SKM-1 treated with dmso at 0.1 percent for 144 hours (cell line): ENCODE measurements around the gene GUCA2B.

Experiments used
- DNase-seq: peaks from one replicate; lab custom pipeline; 2025; ENCODE audit not compliant: unreplicated experiment; lab: John Stamatoyannopoulos, UW

Gene GUCA2B

DNA sequence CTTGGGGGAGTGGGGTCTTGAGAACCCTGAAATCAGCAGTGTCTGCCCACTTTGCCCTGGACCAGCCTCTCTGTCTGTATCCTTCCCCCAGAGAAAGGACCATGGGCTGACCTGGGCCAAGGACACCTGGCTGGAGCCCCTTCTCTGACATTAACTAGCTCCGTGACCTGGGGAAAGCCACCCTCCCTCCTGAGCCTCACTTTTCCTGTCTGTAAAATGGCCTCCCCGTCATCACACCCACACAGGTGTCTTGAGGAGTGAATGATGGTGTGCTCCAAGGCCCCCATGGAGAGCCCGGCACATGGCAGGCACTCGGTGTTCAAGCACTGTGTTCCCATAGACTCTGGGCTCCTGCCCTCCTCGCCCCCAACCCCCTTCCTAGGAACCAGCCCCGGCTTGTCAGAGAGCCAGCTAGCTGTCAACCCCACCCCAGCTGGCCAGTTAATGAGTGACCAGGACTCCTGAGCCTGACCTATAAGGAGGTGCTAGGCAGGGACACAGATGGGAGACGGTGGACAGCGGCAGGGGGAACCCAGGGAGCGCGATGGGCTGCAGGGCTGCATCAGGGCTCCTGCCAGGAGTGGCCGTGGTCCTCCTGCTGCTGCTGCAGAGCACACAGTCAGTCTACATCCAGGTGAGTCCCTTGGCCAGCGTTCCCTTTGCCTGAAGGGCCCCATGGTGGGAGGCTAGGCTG is at the start of gene GUCA2B:
GUCA2B (plus strand) TSS at position 504 of the 694 bp plus-strand sequence; CDS start at position 545, 41 bp downstream.
- DNase-seq = no peak

DNA sequence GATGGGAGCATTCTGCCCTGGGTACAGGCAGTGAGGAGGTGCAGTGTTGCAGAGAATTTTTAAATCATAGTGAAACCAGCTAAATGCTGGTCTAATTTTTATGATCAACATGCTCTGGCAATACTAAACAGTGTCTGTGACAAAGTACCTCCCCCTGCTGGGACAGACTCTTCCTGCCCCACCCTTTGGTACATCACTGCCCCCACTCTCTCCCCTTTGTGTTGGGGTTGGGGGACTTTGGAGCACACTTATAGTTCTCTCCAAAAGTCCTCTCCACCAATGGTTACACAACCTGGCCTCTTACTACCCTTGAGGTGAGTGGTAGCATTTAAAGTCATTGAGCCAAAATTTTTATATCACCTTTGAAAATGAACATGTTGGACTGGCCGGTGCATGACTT is 48.2 kb upstream of the GUCA2B start:
- no peak for DNase-seq

DNA sequence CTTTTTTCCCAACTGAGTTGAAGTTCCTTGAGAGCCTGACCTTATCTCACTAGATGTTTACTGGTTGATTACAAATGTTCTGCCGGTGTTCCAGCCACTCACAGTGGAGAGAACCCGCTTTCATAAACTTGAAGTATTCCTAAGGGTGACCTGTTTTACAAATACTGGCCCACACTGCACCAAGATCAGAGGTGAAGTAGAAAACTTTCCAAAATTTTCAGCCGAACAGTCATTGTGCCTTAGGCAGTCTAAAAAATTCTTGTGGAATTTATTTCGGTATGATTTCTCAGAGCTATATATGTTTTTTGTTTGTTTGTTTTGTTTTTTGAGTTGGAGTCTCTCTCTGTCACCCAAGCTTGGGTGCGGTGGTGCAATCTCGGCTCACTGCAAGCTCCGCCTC is 44.9 kb upstream of the GUCA2B start:
- no peak for DNase-seq

DNA sequence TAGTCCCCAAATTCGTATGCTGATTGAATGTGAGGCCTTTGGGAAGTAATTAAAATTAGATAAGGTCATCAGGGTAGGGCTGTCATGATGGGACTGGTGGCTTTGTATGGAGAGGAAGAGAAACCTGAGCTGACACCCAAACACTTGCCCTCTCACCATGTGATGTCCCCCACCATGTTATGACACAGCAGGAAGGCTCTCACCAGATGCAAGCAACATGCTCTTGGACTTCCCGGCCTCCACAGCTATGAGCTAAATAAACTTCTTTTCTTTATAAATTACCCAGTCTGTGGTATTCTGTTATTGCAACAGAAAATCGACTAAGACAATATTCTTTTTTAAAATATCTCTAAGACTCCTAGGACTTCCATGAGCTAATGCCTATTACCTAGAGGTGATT is 43.6 kb upstream of the GUCA2B start:
- no peak for DNase-seq

DNA sequence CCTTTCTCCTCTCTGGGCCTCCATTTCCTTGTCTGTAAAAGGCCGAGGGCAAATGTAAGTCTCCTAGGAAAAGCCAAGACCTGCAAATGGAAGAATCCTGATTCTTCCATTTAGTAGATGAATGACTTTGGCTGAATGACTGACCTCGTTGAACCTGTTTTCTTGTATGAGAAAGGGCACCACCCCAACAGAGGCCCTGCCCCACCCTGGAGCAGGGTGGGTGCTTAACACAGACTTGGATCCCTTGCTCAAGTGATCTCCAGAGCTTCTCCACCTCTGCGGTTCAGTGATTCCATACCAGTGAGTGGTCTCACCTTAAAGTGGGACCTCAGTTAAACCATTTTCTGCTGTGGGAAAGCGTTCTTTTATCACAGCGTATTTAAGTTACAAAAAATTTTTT is 39.0 kb upstream of the GUCA2B start:
- no peak for DNase-seq

DNA sequence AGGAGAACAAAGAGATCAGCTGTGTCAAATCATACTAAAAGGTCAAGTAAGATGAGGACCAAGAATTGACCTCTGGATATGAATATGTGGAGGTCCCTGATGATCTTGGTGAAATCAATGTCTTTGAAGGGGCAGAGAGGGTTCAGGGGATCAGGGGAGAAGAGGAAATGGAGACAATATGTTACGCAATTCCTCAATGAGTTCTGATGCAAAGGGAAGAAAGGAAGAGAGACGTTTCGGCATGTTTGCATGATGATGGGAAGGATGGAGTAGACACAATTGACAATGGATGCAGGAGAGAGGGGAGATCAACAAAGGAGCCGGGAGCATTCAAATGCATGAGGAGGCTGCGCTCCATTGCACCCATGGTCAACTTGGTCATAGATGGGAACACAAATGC is 36.0 kb upstream of the GUCA2B start:
- no peak for DNase-seq

DNA sequence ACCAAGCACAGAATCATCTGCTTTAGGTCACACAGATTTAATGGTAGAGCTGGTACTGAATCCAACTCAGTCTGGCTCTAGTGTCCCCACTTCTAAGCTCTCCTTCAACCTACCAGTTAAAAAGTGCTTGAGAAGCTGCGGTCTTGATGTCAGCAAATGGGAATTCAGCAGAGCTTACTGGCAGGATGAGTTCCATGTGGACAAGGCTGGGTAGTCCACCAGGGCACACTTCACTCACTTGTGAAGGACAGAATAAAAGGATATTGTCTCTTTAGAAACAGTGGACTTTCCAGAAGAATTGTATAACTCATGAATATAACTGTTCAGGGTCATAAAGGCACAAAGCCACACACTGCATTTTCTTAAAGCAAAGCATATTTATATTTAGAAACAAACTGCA is 35.1 kb upstream of the GUCA2B start:
- DNase-seq = no peak

DNA sequence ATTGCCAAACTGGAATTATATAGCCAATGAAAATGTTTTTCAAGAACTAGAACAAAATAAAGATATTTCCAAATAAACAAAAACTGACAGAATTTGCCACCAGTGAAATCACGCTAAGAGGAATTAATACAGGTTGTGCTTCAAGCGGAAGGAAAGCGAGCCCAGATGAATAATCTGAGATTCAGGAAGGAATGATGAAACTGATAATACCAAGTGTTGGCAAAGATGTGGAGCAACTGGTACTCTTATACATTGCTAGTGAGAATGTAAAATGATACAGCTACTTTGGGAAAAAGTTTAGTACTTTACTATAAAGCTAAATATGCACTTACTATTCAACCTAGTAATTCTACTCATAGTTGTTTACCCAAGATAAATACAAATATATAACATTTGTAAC is 30.8 kb upstream of the GUCA2B start:
- no peak for DNase-seq

DNA sequence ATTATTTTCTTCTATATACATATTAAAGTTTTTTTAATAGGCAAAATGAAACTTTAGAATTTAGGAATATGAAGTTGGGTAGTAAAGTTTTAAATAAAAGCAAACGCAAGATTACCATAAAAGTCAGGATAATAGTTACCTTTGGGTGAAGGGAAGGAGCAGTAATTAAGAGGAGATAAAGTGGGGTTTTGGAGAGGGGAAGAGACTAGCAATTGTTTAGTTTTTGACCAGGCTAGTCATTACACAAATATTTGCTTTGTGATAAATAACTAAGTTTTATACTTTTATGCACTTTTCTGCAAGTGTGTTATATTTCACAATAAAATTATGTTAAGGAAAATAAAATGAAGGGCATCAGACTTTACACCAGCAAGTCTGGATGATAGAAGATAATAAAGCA is 27.7 kb upstream of the GUCA2B start:
- DNase-seq = no peak

DNA sequence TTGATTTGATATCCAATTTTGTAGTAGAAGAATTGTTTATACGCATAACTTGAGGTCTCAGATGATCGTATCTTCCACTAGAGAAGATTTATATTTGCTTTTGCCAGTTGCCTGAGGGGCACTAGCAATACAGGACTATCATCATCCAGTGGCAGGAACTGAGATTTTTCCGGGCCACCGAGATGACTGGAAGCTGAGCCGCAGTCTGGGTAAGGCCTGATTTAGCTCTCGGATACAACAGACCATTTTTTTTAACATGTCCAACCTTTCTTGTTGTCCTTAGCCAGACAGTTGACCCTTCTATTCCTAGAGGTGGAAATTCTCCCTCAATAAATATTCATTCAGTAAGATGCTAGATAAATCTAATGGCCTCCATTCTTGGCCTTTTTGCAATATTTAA is 25.4 kb upstream of the GUCA2B start:
- no peak for DNase-seq

DNA sequence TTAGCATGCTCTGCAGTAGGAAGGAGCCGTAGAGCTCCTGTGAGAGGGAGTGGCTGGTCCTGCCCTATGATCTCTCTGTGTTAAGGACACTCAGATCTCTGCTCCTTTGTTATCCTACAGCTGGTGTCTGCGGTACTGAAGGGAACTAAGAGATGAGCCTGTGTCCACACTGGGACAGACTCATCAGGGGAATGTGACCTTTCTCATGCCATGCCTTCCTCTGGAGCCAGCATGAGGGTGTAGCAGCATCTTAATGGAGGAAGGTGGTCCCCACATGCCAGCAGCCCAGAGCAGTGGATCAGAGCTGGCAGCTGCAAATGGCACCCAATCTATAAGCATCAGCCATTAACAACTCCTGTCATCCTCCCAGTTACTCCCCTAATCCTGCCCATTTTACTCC is 24.7 kb upstream of the GUCA2B start:
- no peak for DNase-seq

DNA sequence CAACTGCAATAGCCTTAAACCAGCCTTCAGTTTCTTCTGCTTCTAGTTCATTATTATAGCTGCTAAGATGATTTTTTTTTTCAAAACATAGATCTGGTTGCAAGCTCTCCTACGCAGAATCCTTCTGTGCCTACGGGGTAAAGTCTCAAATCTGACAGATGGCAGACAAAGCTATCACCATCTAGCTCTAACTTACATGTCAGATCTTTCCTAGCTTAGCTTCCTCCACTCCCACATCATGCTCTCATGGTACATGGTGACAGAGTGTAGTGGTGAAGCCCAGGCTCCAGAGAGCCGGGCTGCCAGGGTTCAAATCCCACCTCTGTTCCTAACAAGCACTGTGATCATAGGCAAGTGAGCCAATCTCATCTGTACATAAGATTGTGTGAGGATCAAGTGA is 24.2 kb upstream of the GUCA2B start:
- no peak for DNase-seq

DNA sequence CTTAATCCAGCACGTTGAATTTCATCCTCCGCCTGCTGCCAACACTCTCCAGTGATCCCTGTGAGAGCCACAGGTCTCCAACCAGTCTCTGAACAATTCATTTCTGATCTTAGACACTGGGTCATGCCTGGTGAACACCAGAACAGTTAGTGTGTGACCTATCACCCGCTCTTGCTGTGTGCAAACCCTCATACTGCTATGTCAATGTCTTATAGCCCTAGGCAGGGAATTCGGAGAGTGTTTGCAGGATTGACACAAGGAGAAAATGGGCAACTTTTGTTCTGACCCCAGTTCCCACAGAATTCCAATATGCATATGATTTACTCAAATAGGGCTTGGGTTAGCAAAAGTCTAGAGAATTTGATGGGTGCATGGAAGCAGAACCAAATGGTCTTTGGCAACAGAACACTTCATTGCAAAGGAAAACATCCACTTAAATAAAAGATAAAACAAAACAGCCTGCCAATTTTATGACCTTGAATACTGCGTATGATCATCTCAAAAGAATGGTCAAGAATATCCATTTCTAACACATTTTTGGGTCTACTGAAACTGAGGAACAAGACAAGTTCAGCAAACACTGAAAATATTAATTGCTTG is 23.0 kb upstream of the GUCA2B start:
- no peak for DNase-seq

DNA sequence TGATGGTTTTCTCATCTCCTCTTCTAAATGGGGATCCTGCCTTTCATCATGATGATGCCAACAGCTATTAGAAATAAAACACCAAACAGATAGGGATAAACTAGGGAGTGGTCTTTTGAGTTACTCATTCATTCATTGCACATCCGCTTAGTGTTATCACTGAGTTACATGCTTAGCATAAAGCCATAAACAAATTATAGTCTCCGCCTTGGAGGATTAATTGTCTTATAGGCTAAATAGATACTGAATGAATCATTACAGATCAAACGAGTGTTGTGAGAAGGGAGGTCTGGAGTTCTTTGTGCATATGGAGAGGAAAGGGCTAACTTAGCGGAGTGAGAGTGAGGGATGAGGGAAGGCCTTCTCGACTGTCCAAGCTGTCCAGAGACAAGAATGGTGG is 19.8 kb upstream of the GUCA2B start:
- no peak for DNase-seq

DNA sequence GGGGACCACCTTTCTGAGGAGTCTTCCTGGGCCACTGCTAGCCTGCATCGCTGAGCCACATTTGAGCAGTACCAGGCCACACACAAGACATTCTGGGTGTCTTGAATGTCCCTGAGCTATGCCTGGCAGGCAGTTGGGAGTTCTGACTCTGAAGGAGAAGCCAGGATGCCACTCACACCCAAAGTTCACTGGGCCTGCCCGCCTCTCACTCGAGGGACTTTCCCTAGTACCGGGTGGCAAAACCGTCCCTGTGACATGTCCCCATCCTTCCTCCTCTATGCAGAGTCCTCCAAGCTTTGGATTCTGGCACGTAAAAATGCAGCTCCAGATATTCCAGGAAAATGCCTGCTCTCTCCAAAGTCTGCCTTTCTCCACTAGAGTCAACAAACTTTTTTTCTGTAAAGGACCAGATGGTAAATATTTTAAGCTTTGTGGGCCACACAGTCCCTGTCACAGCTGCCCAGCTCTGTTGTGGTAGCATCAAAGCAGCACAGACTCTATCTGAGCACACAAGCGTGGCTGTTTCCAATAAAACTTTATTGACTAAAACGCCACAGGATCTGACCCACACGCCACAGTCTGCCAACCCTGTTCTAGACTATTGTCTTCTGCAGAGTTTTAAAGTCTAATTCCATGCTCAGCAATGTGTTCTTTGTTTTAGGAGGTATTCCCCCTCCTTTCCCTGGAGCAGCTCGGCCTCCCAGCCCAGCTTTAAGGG is 19.2 kb upstream of the GUCA2B start:
- no peak for DNase-seq

DNA sequence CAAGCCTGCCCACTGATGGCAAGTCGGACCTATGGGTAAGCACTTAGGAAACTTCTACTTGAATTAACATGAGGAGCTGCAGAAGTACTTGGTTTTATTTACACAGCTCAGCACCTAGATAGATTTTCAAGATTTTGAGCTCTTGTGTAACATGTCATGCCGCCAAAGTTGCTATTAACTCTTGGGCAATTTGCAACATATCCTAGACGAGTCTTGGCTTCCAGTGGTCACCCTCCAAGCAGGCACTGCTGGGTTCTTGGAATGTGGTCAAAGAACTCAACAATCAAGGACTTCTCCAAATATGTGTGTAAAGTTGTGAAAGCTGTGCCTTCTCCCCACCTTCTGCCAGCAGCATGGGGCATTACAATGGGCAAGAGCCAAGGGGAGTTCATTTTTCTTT is 17.8 kb upstream of the GUCA2B start:
- DNase-seq = peak; percentile 20

DNA sequence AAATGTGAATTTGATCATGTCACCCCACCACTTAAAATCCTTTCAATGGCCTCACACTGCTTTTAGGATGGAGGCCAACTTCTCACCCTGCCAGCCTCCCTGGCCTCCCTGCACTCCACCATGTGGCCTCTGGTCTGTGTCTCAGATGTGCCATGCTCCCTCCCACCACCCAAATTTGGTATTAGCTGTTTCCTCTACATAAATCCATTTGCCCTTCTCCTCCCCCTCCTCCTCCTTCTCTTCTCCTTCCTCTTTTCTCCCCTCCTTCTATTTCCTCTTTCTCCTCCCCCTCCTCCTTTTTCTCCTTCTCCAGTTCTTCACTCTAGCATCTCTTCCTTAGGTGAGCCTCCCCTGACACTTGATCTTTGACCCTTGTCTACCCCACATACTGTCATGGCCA is 16.7 kb upstream of the GUCA2B start:
- DNase-seq = peak; percentile 66

DNA sequence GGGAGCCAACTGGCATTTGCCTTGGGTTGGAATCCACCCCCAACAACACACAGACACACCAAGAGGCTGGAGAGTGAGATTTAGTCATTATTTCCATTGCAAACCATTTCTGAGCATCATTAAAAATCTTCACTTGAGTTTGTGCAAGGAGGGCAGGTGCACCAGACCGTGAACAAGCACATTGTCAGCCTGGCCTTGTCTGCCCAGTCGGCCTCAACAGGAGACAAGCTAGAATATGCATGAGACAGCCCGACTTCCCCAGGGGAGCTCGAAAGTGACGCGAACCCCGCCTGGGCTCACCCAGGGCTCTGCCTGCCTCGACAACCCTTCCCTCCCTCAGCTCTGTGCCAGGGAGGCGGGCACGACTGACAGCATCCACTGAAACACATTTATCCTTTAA is 15.4 kb upstream of the GUCA2B start:
- no peak for DNase-seq

DNA sequence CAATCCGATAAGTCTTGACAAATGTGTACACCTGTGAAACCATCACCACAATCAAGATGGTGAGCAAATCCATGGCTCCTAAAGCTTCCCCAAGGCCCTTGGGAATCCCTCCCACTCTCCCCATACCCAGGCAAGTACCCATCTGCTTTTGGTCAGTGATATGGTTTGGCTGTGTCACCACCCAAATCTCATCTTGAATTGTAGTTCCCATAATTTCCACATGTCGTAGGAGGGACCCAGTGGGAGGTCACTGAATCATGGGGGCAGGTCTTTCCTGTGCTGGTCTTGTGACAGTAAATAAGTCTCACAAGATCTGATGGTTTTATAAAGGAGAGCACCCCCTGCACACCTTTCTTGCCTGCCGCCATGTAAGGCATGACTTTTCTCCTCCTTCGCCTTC is 14.6 kb upstream of the GUCA2B start:
- DNase-seq = no peak

DNA sequence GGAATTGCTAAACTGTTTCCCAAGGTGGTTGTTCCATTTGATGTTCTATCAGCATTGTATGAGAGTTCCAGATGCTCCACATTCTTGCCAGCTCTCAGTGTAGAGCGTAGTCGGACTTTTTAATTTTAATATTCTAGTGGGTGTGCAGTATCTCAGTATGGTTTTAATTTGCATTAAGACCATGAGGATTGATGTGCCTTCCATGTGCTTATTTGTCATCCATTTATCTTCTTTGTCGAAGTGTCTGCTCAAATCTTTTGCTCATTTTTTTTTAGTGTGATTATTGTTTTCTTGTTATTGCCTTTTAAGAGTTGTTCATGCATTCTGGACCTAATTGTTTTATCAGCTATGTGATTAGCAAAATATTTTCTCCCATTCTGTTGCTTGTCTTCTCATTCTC is 13.8 kb upstream of the GUCA2B start:
- DNase-seq = no peak

DNA sequence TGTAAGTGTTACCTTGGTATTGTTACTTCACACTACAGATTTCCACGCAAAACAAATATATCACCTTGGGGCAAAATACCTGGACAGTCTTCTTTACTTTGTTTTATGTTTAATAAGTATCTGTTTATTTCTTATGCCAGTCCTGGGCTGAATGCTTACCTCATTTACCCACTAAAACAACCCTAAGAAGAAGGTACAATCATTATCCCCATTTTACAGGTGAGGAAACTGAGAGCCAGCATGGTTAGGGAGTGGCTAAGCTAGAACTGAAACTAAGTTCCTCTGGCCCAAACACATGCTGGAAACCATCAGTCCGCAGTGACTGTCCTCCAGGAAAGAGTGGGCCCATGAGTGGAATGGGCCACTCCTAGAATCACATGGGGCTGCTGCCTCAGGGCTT is 13.0 kb upstream of the GUCA2B start:
- no peak for DNase-seq

DNA sequence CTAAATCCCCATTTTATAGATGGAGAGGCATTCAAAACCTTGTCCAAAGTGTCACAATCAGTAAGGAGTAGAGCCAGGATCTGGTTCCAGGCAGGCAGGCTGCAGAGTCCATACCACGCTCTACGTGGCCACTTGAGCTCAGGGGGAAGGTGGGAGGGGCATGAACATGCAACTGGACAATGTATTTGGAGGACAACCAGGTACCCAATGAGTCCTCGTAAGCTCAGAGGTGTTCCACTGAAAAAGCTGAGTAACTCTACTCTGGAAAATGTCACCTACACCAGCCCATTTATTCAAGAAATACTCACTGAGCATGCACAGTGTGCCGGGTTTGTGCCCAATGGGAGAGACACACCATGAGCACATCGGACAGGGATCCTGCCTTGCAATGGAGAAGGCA is 11.2 kb upstream of the GUCA2B start:
- DNase-seq = no peak
